ENCODE measurements around the gene LCOR.

Gene LCOR

GRCh38 chr10:96890580-96890979 lies 58.5 kb downstream of the LCOR start:
- no peak for DNase-seq

DNA sequence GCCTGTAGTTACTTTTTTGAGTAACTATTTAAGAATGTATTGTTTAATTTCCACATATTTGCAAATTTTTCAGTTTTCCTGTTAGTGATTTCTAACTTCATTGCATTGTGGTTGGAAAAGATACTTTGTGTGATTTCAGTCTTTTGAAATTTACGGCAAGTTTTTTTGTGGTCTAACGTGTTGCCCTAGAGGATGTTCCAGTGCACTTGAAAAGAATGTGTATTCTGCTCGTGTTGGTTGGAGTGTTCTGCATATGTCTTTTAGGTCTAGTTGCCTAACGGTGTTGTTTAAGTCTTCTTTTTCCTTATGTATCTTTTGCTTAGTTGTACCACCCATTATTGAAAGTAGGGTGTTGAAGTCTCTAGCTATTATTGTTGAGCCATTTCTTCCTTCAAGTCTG lies 59.7 kb downstream of the LCOR start:
- no peak for DNase-seq

- no peak for DNase-seq
Measured at GRCh38 chr10:96895662-96896424, 63.7 kb downstream of the LCOR start.

GRCh38 chr10:96896884-96897589 lies 64.9 kb downstream of the LCOR start:
- no peak for DNase-seq

GRCh38 chr10:96902117-96902516 lies 70.0 kb downstream of the LCOR start:
- no peak for DNase-seq

DNA sequence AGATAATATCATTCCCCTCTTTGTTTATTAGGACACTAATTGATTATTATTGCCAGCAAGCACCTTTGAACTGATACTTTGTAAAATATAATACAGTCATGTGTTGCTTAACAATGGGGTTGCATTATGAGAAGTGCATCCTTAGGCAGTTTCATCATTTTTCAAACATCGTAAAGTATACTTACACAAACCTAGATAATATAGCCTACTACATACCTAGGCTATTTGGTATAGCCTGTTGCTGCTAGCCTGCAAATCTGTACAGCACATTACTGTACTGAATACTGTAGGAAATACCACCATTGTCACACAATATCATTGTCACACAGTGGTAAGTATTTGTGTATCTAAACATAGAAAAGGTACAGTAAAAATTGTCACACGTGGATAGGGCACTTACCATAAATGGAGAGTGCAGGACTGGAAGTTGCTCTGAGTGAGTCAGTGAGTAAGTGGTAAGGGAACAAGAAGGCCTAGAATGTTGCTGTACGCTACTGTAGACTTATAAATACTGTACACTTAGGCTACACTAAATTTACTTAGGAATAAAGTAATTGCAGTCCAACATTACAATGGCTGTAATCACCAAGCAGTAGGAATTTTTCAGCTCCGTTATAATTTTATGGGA lies 70.7 kb downstream of the LCOR start:
- DNase-seq = no peak

- DNase-seq = no peak
Measured at GRCh38 chr10:96904648-96905047, 72.5 kb downstream of the LCOR start.

- DNase-seq = no peak
Measured at GRCh38 chr10:96906864-96907263, 74.8 kb downstream of the LCOR start.

DNA sequence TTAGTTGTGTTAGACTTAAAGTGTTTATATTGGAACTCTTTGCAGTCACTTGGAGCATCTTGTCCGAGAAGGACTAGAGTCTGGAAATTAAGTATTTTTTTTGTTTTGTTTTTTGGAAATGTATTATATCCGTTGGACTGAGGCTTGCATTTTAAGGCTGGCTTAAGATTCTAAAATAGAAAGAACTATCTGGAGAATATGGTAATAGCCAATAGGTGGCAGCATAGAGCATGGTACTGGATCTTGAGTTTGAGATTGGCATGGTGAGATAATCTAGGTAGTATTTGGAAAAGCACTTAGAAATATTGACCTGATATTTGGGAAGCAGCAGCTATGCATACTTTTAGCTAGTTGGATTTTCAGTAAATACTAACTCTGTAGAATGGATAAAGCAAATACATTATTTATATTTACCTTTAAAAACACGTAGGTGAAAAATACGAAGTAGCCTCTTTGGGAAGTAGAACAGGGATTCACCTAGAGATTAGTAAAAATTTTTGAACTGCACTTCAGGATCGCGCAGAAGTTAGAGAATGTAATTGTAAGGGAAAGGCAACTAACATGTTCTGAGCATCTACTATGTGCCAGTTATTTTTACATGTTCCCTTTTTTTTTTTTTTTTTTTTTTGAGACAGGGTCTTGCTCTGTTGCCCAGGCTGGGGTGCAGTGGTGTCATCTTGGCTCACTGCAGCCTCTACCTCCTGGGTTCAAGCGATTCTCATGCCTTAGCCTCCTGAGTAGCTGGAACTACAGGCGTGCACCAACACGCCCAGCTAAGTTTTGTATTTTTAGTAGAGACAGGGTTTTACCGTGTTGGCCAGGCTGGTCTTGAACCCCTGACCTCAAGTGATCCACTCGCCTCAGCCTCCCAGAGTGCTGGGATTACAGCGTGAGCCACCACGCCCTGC lies 78.6 kb downstream of the LCOR start:
- no peak for DNase-seq

DNA sequence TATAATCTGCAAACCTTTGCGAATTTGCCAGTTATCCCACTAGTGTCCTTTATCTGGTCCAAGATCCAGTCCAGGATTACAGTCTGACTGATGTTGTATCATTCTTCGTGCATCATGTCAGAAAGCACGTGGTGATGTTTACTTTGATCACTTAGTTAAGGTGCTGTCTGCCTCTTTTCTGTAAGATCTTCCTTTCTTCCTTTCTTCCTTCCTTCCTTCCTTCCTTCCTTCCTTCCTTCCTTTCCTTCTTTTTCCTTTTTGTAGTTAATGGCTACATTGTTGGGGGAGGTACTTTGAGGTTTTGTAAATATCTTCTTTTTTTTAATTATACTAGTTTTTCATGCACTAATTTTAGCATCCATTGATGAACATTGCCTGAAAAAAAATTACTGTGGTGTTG lies 80.3 kb downstream of the LCOR start:
- no peak for DNase-seq

DNA sequence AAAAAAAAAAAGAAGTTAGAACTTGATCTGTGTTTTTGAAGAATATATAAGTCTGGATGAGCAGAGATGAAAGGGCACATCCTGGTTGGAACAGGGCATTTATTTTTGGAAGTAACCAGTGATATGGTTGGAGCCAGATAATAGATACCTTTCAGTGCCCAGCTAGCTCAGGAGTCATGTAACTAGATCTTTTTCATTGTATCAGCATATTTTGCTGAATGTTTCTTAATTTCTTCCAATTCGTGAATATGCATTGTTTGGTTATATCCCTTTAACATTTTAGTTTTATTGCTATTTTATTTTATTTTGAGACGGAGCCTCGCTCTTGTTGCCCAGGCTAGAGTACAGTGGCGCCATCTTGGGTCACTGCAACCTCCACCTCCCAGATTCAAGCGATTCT lies 81.8 kb downstream of the LCOR start:
- no peak for DNase-seq

DNA sequence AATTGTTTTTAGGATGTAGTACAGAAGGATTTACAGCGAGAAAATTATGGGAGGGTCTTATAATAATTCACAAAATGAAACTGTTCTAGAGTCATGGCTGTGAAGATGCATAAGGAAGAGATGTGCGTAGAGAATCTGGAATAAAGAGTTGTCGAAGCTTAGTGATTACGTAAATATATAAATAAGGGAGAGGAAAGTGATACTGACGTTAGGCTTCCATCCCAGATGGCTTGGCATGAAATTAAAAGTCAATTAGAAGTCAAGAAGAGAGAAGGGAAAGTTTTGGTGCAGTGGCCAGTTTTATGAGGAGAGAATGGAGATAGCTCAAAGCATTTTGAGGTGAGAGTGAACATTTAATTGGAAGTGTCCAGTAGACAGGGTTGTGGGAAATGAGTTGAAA lies 85.5 kb downstream of the LCOR start:
- DNase-seq = no peak

GRCh38 chr10:96918214-96919002 lies 86.3 kb downstream of the LCOR start:
- no peak for DNase-seq

GRCh38 chr10:96919785-96920430 lies 87.8 kb downstream of the LCOR start:
- DNase-seq = no peak

DNA sequence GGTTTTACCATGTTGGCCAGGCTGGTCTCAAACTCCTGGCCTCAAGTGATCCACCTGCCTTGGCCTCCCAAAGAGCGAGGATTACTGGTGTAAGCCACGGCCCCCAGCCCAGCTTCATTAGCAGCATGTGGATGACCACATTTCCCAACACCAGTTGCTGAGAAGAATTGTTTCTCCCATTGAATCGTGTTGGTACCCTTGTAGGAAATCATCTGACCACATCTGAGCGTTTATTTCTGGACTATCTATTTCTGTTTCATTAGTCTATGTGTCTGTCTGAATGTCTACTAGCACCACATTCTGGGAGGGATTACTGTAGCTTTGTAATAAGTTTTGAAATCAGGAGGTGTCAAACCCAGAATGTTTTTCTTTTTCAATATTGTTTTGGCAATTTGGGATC lies 89.6 kb downstream of the LCOR start:
- no peak for DNase-seq

DNA sequence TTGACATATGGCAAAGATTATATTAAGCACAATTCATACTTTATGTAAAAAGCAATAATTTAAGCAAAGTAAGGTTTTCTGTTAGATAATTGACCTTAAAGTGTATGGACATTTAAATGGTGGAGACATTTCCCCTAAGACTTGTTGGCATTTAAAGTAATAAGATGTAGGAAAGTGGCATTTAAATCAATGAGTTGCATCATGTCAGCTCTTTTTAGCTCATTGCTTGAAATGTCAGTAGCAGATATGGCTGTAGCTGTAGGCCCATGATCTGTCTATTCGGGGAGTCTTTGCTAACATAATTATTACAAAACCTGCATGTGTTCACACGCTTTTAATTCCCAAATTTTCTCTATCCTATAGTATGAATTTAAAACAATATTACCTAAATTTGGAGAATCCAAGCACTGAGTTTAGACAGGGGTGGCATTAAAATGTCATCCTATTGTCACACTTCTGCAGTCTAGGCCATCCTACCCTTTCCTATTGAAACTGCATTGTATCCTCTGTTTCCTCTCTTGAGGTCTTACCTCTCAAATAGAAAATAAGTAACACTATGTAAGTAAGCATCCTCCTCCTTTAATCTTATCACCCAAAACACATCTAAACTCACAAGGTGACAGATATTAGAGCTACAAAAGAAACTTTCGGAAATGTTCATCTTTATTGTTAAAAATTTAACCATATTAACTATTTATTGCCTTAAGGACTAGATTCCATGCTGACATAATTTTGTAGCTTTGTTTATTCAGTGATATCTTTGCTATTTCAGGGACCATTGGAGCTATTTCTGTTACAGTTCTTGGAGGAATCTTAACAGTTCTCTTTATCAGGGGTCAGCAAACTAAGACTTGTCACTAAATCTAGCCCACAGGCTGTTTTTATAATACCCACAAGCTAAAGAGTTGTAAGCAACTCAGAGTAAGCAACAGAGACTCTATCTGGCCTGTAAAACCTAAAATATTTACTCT lies 91.2 kb downstream of the LCOR start:
- DNase-seq = no peak

- DNase-seq = no peak
Measured at GRCh38 chr10:96924861-96925260, 92.8 kb downstream of the LCOR start.

- no peak for DNase-seq
Measured at GRCh38 chr10:96930469-96930868, 98.4 kb downstream of the LCOR start.

- DNase-seq = no peak
Measured at GRCh38 chr10:96935148-96935547, 103.0 kb downstream of the LCOR start.

DNA sequence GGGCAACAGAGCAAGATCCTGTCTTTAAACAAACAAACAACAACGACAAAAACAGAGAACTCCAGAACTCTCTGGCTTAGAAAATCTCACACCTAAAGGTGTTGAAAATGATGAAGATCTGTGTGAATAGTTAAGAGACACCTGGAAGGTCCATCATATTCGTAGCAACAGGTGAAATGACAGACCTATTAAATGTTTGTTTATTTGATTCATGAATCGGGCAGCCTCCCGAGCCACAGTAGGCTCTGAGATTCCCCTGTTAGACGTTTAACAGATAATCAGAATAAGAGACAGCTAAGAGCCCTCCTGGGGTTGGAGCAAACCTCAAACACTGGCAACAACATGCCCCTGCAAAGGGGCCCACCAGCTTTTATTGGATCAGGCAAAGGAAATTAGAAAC lies 103.7 kb downstream of the LCOR start:
- DNase-seq = no peak

All from right hindlimb (tissue), 1 donor.